ENCODE results near the gene MTREX.

DNA sequence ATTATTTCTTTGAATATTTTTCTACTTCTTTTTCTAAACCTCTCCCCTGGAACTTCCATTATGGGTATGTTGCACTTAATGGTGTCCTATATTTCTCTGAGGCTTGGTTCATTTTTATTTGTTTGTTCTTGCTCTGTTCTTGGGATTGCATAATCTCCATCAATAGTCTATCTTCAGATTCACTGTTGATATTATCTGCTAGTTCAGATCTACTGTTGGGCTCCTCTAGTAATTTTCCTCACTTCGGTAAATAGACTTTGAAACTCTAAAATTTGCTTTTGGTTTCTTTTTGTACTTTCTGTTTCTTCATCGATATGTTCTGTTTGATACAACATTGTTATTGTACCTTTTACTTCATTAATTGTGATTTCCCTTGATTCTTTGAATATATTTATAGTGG is 76.3 kb downstream of the MTREX start:
- TF ChIP-seq CTCF (IDR thresholded peaks at IDR 0.05), result no peak
- TF ChIP-seq, protein P1, sequence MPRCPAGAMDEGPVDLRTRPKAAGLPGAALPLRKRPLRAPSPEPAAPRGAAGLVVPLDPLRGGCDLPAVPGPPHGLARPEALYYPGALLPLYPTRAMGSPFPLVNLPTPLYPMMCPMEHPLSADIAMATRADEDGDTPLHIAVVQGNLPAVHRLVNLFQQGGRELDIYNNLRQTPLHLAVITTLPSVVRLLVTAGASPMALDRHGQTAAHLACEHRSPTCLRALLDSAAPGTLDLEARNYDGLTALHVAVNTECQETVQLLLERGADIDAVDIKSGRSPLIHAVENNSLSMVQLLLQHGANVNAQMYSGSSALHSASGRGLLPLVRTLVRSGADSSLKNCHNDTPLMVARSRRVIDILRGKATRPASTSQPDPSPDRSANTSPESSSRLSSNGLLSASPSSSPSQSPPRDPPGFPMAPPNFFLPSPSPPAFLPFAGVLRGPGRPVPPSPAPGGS (IDR thresholded peaks at IDR 0.05), result no peak
- TF ChIP-seq RARB (CRISPR knock-in tag; IDR thresholded peaks at IDR 0.05), result no peak
- no peak for TF ChIP-seq JUNB (IDR thresholded peaks at IDR 0.05)
- no peak for TF ChIP-seq MAX (IDR thresholded peaks at IDR 0.05)
- TF ChIP-seq KDM1A (IDR thresholded peaks at IDR 0.05; ENCODE audit: low read depth), result no peak
- TF ChIP-seq SMC3 (IDR thresholded peaks at IDR 0.05), result no peak
- no peak for TF ChIP-seq POLR2A (IDR thresholded peaks at IDR 0.05; ENCODE audit: low read length)
- no peak for TF ChIP-seq REST (IDR thresholded peaks at IDR 0.05)
- TF ChIP-seq, protein P2, sequence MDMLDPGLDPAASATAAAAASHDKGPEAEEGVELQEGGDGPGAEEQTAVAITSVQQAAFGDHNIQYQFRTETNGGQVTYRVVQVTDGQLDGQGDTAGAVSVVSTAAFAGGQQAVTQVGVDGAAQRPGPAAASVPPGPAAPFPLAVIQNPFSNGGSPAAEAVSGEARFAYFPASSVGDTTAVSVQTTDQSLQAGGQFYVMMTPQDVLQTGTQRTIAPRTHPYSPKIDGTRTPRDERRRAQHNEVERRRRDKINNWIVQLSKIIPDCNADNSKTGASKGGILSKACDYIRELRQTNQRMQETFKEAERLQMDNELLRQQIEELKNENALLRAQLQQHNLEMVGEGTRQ (IDR thresholded peaks at IDR 0.05), result no peak
- TF ChIP-seq, protein P3, sequence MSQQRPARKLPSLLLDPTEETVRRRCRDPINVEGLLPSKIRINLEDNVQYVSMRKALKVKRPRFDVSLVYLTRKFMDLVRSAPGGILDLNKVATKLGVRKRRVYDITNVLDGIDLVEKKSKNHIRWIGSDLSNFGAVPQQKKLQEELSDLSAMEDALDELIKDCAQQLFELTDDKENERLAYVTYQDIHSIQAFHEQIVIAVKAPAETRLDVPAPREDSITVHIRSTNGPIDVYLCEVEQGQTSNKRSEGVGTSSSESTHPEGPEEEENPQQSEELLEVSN (IDR thresholded peaks at IDR 0.05; ENCODE audit: borderline replicate concordance, low read depth), result no peak
- TF ChIP-seq RAD21 (conservative IDR thresholded peaks at IDR 0.05 in 1 of 2, IDR thresholded peaks at IDR 0.05 in 1 of 2), result no peak
- no peak for TF ChIP-seq JUN (IDR thresholded peaks at IDR 0.05)
- no peak for TF ChIP-seq HOXA7 (CRISPR knock-in tag; IDR thresholded peaks at IDR 0.05)
